ENCODE measurements around the gene KRTAP3-3.

- TF ChIP-seq CTCF (IDR thresholded peaks at IDR 0.05; ENCODE audit: low read depth, low read length) (no peak), POLR2A (IDR thresholded peaks at IDR 0.05; ENCODE audit: extremely low read depth, insufficient read length) (no peak)
These were observed 25.5 kb upstream of the KRTAP3-3 start for GRCh38 chr17:41019415-41019814.

Data from NB4 (cell line).